HG03108 (cell line): ENCODE results near the gene OR2AT4.

Experiments used
- ATAC-seq: cut with Tn5 transposase; IDR thresholded peaks from one replicate; pipeline ENCODE4 v1.9.1; 2021; ENCODE audit warnings: moderate library complexity; ENCODE audit not compliant: unreplicated experiment

The OR2AT4 gene

GRCh38 chr11:75031771-75032549, 64.7 kb downstream of the OR2AT4 start:
- ATAC-seq: no peak
